ENCODE data around the gene KIF16B.

DNA sequence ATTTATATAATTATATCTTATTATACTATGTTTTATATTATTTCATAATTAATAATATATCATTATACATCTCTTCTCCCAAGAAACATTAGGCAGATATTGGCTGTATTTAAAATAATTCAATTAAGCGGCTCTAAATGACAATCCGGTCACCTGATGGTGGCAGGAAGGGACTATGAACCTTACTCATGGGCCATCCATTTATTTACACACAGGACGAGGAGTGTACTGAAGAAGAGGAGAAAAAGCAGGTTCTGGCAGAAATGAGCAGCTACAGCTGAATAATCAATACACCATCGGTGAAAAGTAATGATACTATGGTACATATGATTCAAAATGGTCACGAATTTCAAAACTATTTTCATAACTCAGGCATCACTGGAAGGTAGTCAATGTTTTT lies 277.7 kb downstream of the KIF16B start:
- TF ChIP-seq CTCF (conservative IDR thresholded peaks at IDR 0.05; ENCODE audit: low read depth, low read length) (no peak), EZH2 (IDR thresholded peaks at IDR 0.05; ENCODE audit: borderline replicate concordance, low read depth, low read length, poor library complexity, severe bottlenecking) (no peak)
